Measurements from ENCODE around the gene JPT1.

The JPT1 gene

GRCh38 chr17:75108193-75108592, 46.1 kb downstream of the JPT1 start:
- TF ChIP-seq, protein P1, sequence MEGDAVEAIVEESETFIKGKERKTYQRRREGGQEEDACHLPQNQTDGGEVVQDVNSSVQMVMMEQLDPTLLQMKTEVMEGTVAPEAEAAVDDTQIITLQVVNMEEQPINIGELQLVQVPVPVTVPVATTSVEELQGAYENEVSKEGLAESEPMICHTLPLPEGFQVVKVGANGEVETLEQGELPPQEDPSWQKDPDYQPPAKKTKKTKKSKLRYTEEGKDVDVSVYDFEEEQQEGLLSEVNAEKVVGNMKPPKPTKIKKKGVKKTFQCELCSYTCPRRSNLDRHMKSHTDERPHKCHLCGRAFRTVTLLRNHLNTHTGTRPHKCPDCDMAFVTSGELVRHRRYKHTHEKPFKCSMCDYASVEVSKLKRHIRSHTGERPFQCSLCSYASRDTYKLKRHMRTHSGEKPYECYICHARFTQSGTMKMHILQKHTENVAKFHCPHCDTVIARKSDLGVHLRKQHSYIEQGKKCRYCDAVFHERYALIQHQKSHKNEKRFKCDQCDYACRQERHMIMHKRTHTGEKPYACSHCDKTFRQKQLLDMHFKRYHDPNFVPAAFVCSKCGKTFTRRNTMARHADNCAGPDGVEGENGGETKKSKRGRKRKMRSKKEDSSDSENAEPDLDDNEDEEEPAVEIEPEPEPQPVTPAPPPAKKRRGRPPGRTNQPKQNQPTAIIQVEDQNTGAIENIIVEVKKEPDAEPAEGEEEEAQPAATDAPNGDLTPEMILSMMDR (IDR thresholded peaks at IDR 0.05): no peak
- H3K4me3 ChIP-seq: no peak overlapping the region
- H3K27ac ChIP-seq: no peak overlapping the region
- DNase-seq (ENCODE audit: low spot score): no peak

DNA sequence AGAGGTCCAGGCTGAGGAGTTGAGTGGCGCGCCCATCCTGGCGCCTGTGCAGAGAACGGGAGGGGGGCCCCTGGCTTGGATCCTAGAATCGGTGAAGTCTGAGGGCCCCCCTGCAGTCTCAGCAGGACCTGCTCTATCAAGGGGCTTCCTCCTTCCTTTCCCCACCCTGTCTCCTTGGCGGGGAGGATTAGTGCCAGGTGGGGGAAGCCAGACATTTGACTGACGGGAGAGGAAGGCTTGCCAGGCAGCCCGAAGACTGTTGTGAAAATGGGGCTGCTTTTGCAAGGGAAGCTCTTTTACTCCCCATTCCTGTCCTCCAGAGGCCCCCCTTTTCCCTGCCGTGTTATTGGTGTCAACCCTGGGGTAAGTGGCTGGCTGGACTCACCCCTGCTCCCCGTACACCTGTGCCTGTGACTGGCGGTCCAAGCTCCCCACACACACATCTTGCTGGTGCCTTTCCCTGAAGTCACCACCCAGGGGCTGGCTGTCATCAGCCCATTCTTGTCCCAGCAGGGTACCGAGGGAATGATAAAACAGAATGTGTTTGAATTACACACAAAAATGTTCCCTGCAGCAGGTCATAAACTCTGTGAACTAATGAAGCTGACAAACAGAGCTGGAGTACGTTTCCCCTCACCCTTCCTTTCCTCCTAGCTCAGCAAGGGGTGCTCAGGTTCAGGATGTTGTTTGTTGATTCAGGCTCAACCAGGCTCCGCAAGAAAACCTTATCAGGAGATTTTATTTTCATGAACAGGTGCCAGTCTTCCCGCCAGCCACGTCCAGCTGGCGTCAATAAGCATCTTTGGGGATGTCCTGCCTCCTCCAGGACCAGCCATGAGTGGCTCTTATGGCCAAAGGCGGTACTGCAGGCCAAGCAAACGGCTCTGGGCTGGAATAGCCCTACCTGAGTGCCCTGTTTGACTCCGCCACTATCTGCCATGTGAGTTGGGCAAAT, 48.9 kb downstream of the JPT1 start:
- DNase-seq (ENCODE audit: low spot score): no peak
- TF ChIP-seq, protein P1 (IDR thresholded peaks at IDR 0.05): peak; percentile 29
- Histone ChIP-seq H3K4me3 (no peak overlapping the region), H3K27ac (no peak overlapping the region)

- Histone ChIP-seq H3K27ac (no peak overlapping the region), H3K4me3 (no peak overlapping the region)
- TF ChIP-seq, protein P1 (IDR thresholded peaks at IDR 0.05): no peak
- no peak for DNase-seq (ENCODE audit: low spot score)
Measured at GRCh38 chr17:75103601-75104554, 50.4 kb downstream of the JPT1 start.

- TF ChIP-seq, protein P1 (IDR thresholded peaks at IDR 0.05): no peak
- no peak for DNase-seq (ENCODE audit: low spot score)
- Histone ChIP-seq H3K4me3 (no peak overlapping the region), H3K27ac (no peak overlapping the region)
Measured at GRCh38 chr17:75102385-75102821, 51.9 kb downstream of the JPT1 start.

DNA sequence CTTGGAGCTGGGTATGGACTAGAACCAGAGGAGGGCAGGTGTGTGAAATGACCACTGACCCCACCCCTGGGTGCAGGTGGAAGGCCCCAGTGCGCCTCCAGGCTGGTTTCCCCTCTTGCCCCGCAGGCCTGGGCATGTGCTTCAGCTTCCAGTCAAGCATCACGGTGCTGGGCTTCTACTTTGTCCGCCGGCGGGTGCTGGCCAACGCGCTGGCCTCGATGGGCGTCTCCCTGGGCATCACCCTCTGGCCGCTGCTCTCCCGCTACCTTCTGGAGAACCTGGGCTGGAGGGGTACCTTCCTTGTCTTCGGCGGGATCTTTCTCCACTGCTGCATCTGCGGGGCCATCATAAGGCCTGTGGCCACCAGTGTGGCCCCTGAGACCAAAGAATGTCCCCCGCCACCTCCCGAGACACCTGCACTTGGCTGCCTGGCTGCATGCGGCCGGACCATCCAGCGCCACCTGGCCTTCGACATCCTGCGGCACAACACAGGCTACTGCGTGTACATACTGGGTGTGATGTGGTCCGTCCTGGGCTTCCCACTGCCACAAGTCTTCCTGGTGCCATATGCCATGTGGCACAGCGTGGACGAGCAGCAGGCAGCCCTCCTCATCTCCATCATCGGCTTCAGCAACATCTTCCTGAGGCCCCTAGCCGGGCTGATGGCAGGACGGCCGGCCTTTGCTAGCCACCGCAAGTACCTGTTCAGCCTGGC, 54.3 kb downstream of the JPT1 start:
- H3K4me3 ChIP-seq: no peak overlapping the region
- H3K27ac ChIP-seq: no peak overlapping the region
- no peak for DNase-seq (ENCODE audit: low spot score)
- TF ChIP-seq, protein P1 (IDR thresholded peaks at IDR 0.05): no peak

DNA sequence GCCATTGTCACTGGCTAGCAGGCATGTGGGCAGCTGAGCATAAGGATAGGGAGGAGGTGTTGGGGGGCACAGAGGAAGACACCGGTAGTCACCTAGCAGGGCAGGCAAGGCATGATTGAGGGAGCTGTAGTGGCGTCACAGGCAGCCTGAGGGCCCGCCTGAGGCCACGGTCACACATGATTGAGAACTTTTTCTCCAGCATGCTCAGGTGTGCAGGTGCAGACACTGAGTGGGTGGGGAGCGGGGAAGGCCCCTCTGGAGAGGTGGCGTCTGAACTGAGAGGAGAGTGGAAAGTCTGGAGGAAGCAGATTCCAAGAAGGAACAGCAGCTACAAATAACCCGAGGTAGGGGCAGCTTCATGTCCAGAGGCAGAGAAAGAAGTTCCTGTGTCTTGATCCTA, 55.5 kb downstream of the JPT1 start:
- DNase-seq (ENCODE audit: low spot score): no peak
- Histone ChIP-seq H3K4me3 (no peak overlapping the region), H3K27ac (no peak overlapping the region)
- TF ChIP-seq, protein P1 (IDR thresholded peaks at IDR 0.05): no peak
